Activated CD4-positive, alpha-beta memory T cell treated with anti-CD3 and anti-CD28 coated beads, Interleukin-2, amount 10 ng/mL, durations not matched to agents 7 days and 5 days (primary cell): ENCODE measurements around the gene TNK2. TPM values are rescaled to one million over a fixed set of nuclear protein-coding genes. Genes with fewer than 3 reads are reported as not detected.
"Not testable (repeated sequence)": the region's sequence is repeated elsewhere in the genome, so short reads cannot be mapped to it uniquely, and the experiment has no call there.

Source experiments
- CTCF ChIA-PET: fragments of 350-600 bp; sonication (Branson Sonifier 250); formaldehyde crosslinking; loops from one replicate; lab custom pipeline; 2021; ENCODE audit warnings: antibody characterized with exemption, inconsistent platforms; lab: Charles Lee
- POLR2A ChIA-PET: fragments of 350-600 bp; sonication (Branson Sonifier 250); formaldehyde crosslinking; loops from one replicate; lab custom pipeline; 2021; ENCODE audit warnings: antibody characterized with exemption; lab: Charles Lee
- DNase-seq: peaks from one replicate; pipeline ENCODE4 v3.0.0-alpha.2; 2020
- H3K27ac Mint-ChIP-seq: one replicate; pipeline ENCODE4 v1.8.0; 2021; ENCODE audit warnings: mild to moderate bottlenecking, mixed read lengths
- H3K27me3 Mint-ChIP-seq: one replicate; pipeline ENCODE4 v1.8.0; 2021; ENCODE audit warnings: mixed read lengths
- H3K36me3 Mint-ChIP-seq: one replicate; pipeline ENCODE4 v1.8.0; 2021; ENCODE audit warnings: low read depth, mixed read lengths
- H3K4me1 Mint-ChIP-seq: one replicate; pipeline ENCODE4 v1.8.0; 2021; ENCODE audit warnings: mixed read lengths
- H3K4me3 Mint-ChIP-seq: one replicate; pipeline ENCODE4 v1.8.0; 2021; ENCODE audit warnings: mild to moderate bottlenecking, mixed read lengths
- H3K9me3 Mint-ChIP-seq: one replicate; pipeline ENCODE4 v1.8.0; 2021; ENCODE audit warnings: mixed read lengths
- total RNA-seq, 2 experiments: library from RNA; stranded (reverse); gene quantifications; one replicate each; pipeline ENCODE4 v1.2.3, GENCODE V29; 2021

The TNK2 gene
- total RNA-seq, 2 experiments from 2014 or later: 113 to 115 TPM

DNA sequence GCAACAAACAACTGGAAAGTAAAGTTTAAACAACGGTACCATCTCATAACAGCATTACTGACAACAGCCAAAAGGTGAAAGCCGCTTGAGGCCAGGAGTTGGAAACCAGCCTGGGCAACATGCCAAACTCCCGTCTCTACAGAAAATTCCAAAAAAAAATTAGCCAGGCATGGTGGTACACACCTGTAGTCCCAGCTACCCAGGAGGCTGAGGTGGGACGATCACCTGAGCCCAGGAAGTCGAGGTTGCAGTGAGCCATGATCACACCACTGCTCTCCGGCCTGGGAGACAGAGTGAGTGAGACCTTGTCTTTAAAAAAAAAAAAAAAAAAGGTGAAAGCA is 4.4 kb downstream of the TNK2 start:
- POLR2A ChIA-PET: interaction anchor here (6.7 kb wide), 1 partner anchor 9 kb away, joined by 180 read pairs; no protein-coding TSS in a partner anchor
- H3K36me3 Mint-ChIP-seq: peaks cover 38% of the 10 kb centered on the region
- H3K4me3 Mint-ChIP-seq: no peak overlapping the region
- no peaks in the 10 kb centered on the region for H3K27me3 Mint-ChIP-seq
- H3K27ac Mint-ChIP-seq: no peak overlapping the region
- DNase-seq: no peak
- no peaks in the 10 kb centered on the region for H3K9me3 Mint-ChIP-seq
- CTCF ChIA-PET: interaction anchor here (1.0 kb wide), 1 partner anchor 10 kb away, joined by 6 read pairs; no protein-coding TSS in a partner anchor
- peaks cover 69% of the 10 kb centered on the region for H3K4me1 Mint-ChIP-seq

DNA sequence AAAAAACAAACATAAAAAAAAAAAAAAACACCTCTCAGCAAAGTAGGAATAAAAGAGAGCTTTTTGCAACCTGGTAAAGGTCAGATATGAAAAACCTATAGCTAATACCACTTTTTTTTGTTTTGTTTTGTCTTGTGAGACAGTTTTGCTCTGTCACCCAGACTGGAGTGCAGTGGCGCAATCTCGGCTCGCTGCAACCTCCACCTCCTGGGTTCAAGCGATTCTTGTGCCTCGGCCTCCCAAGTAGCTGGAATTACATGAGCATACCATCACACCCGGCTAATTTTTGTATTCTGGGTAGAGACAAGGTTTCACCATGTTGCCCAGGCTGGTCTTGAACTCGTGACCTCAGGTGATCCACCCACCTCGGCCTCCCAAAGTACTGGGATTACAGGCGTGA is 5.7 kb downstream of the TNK2 start:
- H3K27ac Mint-ChIP-seq, H3K27me3 Mint-ChIP-seq, H3K9me3 Mint-ChIP-seq, H3K4me3 Mint-ChIP-seq, DNase-seq, POLR2A ChIA-PET: not testable (repeated sequence)
- CTCF ChIA-PET: interaction anchor here (0.9 to 1.6 kb wide), 3 partner anchors 9 to 12 kb away, joined by 3 to 4 read pairs (median 4); no protein-coding TSS in a partner anchor
- H3K36me3 Mint-ChIP-seq: peaks cover 37% of the 10 kb centered on the region
- H3K4me1 Mint-ChIP-seq: peaks cover 78% of the 10 kb centered on the region

DNA sequence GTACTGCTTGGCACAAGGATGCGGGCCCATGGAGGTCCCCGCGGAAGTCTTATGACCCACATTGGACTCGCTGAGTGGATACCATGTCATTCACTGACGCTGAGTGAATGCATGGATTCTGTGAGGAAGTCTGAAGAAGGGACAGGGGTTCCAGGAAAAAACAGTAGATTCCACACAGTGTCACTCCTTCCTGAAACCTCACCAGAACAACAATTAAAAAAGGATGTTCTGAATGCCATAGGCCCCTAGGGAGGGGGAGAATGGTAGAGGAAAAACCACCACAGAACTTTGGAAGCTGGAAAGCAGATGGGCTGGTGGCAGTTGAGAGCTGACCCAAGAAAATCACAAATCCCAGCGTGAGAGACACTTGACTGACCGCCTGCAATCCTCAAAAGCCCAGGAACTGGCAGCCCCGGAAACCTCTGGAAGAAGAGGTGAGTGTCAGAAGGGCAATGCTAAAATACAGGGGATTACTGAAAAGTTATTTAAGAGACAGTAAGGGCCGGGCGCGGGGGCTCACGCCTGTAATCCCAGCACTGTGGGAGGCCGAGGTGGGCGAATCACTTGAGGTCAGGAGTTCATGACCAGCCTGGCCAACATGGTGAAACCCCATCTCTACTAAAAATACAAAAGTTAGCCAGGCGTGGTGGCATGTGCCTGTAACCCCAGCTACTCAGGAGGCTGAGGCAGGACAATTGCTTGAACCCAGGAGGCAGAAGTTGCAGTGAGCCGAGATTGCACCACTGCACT is 6.3 kb downstream of the TNK2 start:
- Mint-ChIP-seq H3K36me3 (peaks cover 36% of the 10 kb centered on the region), H3K4me1 (peaks cover 82% of the 10 kb centered on the region)
- H3K9me3 Mint-ChIP-seq, POLR2A ChIA-PET, H3K27me3 Mint-ChIP-seq, H3K27ac Mint-ChIP-seq, DNase-seq, H3K4me3 Mint-ChIP-seq: not testable (repeated sequence)
- CTCF ChIA-PET: interaction anchor here (0.9 to 1.6 kb wide), 4 partner anchors 9 to 42 kb away, joined by 3 to 6 read pairs (median 4); no protein-coding TSS in a partner anchor

- Mint-ChIP-seq H3K9me3 (no peaks in the 10 kb centered on the region), H3K27me3 (no peaks in the 10 kb centered on the region), H3K4me3 (peak overlapping the region; percentile 1), H3K27ac (peak overlapping the region; percentile 61), H3K36me3 (peaks cover 23% of the 10 kb centered on the region), H3K4me1 (peaks cover 83% of the 10 kb centered on the region)
- POLR2A ChIA-PET: interaction anchor here (1.3 to 2.8 kb wide), 3 partner anchors 8 to 11 kb away, joined by 4 to 14 read pairs (median 4); partner anchors contain the start of gene TNK2
- CTCF ChIA-PET: interaction anchor here (0.7 to 3.0 kb wide), 3 partner anchors 14 to 51 kb away, joined by 4 to 14 read pairs (median 6); no protein-coding TSS in a partner anchor
- peak; percentile 72 for DNase-seq
Measured at GRCh38 chr3:195900436-195901355, 7.7 kb downstream of the TNK2 start.

- ChIA-PET CTCF (interaction anchor here (0.7 to 3.0 kb wide), 2 partner anchors 15 to 50 kb away, joined by 4 to 14 read pairs; no protein-coding TSS in a partner anchor), POLR2A (interaction anchor here (1.2 to 2.8 kb wide), 4 partner anchors 7 to 14 kb away, joined by 3 to 14 read pairs (median 4); partner anchors contain the start of gene TNK2)
- Mint-ChIP-seq H3K9me3 (no peaks in the 10 kb centered on the region), H3K27me3 (no peaks in the 10 kb centered on the region), H3K36me3 (peaks cover 16% of the 10 kb centered on the region), H3K4me3 (no peak overlapping the region), H3K4me1 (peaks cover 76% of the 10 kb centered on the region), H3K27ac (peak overlapping the region; percentile 61)
- no peak for DNase-seq
Measured at GRCh38 chr3:195899701-195900435, 8.5 kb downstream of the TNK2 start.

GRCh38 chr3:195897853-195898415 is 10.4 kb downstream of the TNK2 start:
- Mint-ChIP-seq H3K4me1 (peaks cover 66% of the 10 kb centered on the region), H3K27ac (peak overlapping the region; percentile 37), H3K27me3 (no peaks in the 10 kb centered on the region), H3K4me3 (no peak overlapping the region), H3K9me3 (no peaks in the 10 kb centered on the region), H3K36me3 (peaks cover 6% of the 10 kb centered on the region)
- CTCF ChIA-PET: interaction anchor here (0.8 to 1.5 kb wide), 2 partner anchors 9 to 18 kb away, joined by 3 read pairs; no protein-coding TSS in a partner anchor
- POLR2A ChIA-PET: interaction anchor here (4.7 to 6.1 kb wide), 2 partner anchors 9 to 16 kb away, joined by 24 to 180 read pairs; partner anchors contain the start of gene TNK2
- no peak for DNase-seq

DNA sequence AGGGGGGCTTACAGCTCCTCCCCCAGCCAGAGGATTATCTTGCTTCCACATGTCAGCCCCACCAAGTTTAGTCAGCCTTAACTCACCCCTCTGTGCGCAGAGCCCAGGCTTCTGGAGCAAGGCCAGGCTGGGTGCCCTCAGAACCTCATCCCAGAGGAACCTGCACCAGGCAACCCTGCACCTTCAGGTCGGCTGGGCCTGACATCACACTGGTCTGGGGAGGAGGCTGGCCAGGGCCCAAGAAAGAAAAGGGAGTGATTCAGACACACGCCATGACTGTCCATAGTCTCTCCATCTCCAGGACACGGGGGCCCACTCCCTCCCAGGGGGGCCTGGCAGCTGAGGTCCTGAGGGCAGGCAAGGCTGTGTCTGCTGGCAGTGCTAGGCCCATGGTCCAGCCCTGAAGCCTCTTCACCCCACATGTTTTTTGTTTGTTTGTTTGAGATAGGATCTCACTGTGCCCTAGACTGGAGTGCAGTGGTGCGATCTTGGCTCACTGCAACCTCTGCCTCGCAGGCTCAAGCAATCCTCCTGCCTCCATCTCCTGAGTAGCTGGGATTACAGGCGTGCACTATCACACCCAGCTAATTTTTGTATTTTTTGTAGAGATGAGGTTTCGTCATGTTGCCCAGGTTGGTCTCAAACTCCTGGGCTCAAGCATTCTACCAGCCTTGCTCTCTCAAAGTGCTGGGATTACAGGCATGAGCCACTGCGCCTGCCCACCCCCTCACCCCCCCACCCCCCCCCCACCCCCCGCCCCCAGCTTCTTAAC is 11.1 kb downstream of the TNK2 start:
- H3K4me3 Mint-ChIP-seq: peak overlapping the region; percentile 88

GRCh38 chr3:195896361-195897080 is 11.8 kb downstream of the TNK2 start:
- no peak for DNase-seq
- POLR2A ChIA-PET: interaction anchor here (1.2 to 6.1 kb wide), 7 partner anchors 10 to 354 kb away, joined by 3 to 180 read pairs (median 9); partner anchors contain the start of gene TNK2
- Mint-ChIP-seq H3K27me3 (no peaks in the 10 kb centered on the region), H3K9me3 (no peaks in the 10 kb centered on the region), H3K4me1 (peaks cover 59% of the 10 kb centered on the region), H3K27ac (peak overlapping the region; percentile 97), H3K36me3 (peaks cover 6% of the 10 kb centered on the region), H3K4me3 (peak overlapping the region; percentile 88)
- CTCF ChIA-PET: interaction anchor here (1.0 to 6.6 kb wide), 6 partner anchors 11 to 182 kb away, joined by 3 to 124 read pairs (median 54); partner anchors contain the start of gene TNK2

More for the DNA sequence above, 11.1 kb downstream of the TNK2 start:
- Mint-ChIP-seq H3K4me1 (peaks cover 65% of the 10 kb centered on the region), H3K27me3 (no peaks in the 10 kb centered on the region), H3K36me3 (peaks cover 6% of the 10 kb centered on the region), H3K27ac (peak overlapping the region; percentile 97), H3K9me3 (no peaks in the 10 kb centered on the region)
- ChIA-PET POLR2A (interaction anchor here (1.2 to 6.1 kb wide), 4 partner anchors 10 to 355 kb away, joined by 3 to 180 read pairs (median 16); partner anchors contain the start of gene TNK2), CTCF (interaction anchor here (0.8 to 6.6 kb wide), 4 partner anchors 10 to 18 kb away, joined by 3 to 124 read pairs (median 52); partner anchors contain the start of gene TNK2)
- DNase-seq: no peak

DNA sequence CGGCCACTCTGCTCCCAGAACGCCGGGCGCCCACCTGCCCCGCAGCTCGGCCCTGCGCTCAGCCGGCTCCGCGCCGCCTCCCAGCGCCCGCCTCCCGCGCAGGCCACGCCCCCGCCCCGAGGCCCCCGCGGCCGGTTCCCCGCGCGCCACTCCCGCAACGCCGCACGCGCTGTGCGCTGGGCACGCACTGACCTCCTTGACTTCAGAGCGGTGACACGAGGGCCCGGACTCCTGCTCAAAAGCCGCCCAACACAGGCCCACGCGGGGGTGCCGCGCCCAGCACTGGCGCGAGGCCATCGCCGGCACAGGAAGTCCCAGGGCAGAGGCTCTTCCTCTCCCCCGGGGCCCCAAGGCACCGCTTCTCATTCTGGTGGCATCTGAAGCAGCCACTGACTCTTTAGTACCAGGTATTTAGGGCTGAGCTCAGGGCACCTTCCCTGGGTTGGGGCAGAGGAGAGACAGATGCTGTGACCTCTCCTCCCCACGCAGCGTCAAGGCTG is 12.4 kb downstream of the TNK2 start:
- peak; percentile 74 for DNase-seq
- peaks cover 6% of the 10 kb centered on the region for H3K36me3 Mint-ChIP-seq
- no peaks in the 10 kb centered on the region for H3K27me3 Mint-ChIP-seq
- peak overlapping the region; percentile 97 for H3K27ac Mint-ChIP-seq
- no peaks in the 10 kb centered on the region for H3K9me3 Mint-ChIP-seq
- H3K4me3 Mint-ChIP-seq: peak overlapping the region; percentile 88
- peaks cover 53% of the 10 kb centered on the region for H3K4me1 Mint-ChIP-seq
- CTCF ChIA-PET: interaction anchor here (0.6 to 6.6 kb wide), 9 partner anchors 11 to 299 kb away, joined by 3 to 124 read pairs (median 11); partner anchors contain the start of gene TNK2
- POLR2A ChIA-PET: interaction anchor here (0.9 to 6.1 kb wide), 8 partner anchors 11 to 354 kb away, joined by 3 to 180 read pairs (median 6); partner anchors contain the start of gene TNK2
